GM19438 (cell line): Measurements from ENCODE around the gene NRTN.
"Not testable (repeated sequence)": the region's sequence is repeated elsewhere in the genome, so short reads cannot be mapped to it uniquely, and the experiment has no call there.

ENCODE experiments used
- ATAC-seq: cut with Tn5 transposase; IDR thresholded peaks from one replicate; pipeline ENCODE4 v1.9.1; 2021; ENCODE audit warnings: low read depth; ENCODE audit not compliant: unreplicated experiment

Gene NRTN

DNA sequence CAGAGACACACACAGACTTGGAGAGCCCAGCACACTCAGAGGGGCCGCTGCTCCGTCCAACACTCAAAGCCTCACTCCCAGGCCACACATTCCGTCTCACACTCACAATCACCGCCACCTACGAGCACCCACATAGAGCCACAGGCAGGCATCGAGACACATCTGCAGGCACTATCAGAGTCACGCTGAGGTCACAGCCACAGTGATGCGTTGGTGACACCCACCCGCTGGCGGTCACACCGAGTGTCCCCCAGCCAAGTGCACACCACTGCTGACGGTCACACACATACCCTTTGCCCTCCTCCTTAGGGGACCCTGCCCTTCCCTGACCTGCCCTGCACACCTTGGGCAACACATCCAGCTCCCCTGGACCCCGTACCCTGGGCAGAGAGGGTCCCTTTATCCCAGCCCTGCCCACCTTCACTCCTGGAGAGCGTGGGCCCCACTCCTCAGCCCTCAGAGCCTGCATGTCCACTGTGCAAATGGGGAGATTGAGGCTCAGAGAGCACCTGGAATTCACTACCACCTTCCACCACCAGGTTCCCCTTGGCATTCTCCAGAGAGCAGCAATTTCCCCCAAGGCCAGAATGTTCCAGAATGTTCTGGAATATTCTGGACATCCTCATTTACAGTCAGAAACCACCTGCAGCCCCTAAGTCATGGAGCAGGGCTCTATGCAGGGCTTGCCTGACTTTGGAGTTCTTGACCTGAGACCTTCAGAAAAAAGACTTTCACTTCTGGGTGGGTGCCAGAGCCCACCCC lies 60.0 kb downstream of the NRTN start:
- no peak for ATAC-seq

DNA sequence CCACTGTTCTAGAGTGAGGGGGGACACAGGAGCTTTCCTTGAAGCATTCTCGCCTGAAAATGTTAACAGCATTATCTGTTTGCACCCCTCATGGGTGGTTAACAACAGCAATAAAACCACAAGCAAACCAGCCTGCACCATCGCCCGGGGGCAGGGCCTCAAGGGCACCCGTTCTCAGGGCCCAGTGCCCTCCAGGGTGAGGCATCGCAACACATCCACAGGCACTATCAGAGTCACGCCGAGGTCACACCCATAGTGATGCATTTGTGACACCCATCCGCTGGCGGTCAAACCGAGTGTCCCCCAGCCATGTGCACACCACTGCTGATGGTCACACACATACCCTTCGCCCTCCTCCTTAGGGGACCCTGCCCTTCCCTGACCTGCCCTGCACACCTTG lies 60.9 kb downstream of the NRTN start:
- ATAC-seq, result no peak

DNA sequence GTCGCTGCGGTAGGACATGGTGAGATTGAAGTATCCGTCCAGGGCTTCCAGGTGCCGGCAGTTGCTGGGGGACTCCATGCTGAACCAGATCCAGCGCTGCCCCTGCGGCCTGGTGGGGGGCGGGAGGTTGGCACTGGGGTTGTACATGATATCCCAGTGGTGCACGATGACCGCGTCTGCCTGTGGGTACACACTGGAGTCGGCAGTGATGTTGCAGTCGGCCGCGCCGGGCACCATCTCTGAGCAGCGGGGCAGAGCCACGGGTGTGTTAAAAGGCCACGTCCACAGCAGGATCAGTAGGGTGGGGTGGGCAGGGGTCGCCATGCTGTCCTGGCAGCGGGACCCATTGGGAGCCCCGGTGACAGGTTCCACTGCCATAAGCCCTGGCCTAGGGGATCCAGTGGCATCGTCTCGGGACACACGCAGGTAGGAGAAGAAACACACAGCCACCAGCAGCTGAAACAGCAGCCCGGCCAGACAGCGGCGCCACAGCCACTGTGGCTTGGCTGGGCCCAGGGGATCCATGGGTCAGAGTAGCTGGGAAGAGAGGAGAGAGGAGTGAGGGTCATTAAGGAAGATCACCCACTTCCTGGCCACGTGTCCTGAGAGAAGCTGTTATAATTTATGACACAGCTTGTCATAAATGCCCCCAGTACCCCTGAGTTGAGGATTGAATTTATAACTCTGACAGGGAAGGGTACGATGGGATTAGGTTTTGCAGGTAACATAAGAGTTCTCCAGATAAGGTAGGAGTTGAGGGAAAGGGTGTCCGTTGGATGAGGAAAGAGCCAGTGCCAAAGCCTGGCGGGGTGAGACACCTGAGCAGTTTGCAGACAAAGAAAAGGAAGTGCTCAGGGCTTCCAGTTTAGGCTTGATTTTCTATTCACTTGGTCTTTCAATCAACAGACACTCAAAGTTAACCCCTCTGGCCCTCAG lies 62.6 kb downstream of the NRTN start:
- no peak for ATAC-seq

DNA sequence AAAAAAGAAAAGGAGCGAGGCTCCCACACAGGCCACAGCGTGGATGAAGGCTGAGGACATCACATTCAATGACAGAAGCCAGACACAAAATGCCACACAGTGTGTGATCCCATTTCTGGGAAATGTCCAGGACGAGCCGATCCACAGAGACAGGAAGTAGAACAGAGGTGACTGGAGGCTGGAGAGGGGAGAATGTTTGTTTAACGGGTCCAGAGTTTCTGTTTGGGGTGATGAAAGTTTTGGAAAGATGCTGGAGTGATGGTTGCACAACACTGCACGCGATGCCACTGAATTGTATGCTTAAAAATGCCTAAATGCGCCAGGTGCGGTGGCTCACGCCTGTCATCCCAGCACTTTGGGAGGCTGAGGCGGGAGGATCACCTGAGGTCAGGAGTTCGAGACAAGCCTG lies 66.1 kb downstream of the NRTN start:
- ATAC-seq, result no peak

DNA sequence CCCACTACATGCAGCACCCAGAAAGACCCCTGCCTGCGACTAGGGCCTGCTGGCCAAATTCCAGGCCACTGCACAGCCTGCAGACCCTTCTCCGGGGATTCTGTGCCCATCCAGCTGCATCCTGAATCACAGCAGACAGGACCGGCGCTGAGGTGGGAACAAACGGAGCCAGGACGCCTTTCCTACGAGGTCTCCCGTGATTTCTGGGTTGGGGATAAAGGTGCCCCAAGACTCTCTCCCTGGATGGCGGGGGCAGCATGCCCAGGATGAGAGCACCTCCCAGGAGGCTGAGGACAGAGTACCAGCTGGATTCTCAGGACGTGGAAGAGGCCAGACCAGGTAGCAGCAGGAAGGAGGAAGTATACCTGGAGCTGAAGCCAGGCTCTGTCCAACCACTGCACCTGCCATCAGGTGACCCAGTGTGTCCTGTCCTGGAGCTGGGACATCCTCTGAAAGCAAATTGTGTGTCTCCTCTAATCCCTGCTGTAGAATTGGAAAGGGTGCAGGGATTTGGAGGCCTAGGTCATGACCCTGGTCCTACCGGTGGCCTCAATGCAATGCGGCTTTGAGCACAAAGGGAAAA lies 68.8 kb downstream of the NRTN start:
- ATAC-seq, result no peak

DNA sequence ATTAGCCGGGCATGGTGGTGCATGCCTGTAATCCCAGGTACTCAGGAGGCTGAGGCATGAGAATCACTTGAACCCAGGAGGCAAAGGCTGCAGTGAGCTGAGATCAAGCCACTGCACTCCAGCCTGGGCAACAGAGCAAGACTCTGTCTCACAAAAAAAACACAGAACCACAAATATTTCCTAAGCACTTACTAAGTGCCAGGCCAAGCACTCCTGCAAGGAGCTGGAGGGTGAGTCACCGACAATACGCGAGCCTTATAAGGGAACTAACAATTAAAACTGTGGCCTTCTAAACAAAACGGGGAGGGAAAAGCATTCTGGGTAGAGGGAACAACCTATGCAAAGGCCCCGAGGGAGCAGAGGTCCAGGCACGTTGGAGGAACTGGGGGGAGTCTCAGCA lies 69.6 kb downstream of the NRTN start:
- ATAC-seq, result not testable (repeated sequence)

DNA sequence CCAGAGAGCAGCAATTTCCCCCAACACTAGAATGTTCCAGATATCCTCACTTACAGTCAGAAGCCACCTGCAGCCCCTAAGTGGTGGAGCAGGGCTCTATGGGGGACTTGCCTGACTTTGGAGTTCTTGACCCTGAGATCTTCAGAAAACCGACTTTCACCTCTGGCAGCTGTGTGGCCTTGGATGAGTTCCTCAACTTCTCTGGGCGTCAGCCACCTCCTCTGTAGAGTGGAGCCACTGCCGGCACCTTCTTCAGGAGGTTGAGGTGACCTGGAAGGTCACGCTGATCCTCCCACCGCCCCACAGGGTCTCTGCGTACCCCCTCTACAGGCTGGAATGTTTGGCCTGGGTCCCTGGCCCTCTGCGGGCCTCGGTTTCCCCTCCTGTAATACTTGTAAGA lies 72.6 kb downstream of the NRTN start:
- no peak for ATAC-seq

DNA sequence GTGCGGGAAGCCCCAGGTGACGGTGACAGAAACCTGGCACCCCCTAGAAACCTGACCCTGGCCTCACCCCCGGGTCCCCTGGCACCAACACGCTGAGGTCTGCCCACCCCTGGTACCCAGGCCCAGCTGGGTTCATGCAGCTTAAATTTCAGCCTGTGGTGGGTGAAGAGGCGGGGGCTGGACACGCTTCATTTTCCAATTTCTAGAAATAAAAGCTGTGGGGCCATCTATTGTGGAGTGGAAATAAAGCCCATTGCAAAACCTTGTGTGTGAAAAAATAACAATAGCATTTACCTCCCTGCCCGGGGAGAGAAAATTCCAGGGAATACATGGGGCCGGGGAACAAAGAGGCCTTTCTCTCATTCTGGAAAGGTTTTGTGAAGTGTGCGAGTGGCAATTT lies 73.0 kb downstream of the NRTN start:
- no peak for ATAC-seq
